Embryonic facial prominence (tissue), 1 donor: Measurements from ENCODE around the gene GRIPAP1.

Experiments used
- DNase-seq: peaks from one replicate; pipeline ENCODE4 v3.0.0-alpha.2; 2016; ENCODE audit errors: extremely low spot score

GRIPAP1 gene, protein sequence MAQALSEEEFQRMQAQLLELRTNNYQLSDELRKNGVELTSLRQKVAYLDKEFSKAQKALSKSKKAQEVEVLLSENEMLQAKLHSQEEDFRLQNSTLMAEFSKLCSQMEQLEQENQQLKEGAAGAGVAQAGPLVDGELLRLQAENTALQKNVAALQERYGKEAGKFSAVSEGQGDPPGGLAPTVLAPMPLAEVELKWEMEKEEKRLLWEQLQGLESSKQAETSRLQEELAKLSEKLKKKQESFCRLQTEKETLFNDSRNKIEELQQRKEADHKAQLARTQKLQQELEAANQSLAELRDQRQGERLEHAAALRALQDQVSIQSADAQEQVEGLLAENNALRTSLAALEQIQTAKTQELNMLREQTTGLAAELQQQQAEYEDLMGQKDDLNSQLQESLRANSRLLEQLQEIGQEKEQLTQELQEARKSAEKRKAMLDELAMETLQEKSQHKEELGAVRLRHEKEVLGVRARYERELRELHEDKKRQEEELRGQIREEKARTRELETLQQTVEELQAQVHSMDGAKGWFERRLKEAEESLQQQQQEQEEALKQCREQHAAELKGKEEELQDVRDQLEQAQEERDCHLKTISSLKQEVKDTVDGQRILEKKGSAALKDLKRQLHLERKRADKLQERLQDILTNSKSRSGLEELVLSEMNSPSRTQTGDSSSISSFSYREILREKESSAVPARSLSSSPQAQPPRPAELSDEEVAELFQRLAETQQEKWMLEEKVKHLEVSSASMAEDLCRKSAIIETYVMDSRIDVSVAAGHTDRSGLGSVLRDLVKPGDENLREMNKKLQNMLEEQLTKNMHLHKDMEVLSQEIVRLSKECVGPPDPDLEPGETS

DNA sequence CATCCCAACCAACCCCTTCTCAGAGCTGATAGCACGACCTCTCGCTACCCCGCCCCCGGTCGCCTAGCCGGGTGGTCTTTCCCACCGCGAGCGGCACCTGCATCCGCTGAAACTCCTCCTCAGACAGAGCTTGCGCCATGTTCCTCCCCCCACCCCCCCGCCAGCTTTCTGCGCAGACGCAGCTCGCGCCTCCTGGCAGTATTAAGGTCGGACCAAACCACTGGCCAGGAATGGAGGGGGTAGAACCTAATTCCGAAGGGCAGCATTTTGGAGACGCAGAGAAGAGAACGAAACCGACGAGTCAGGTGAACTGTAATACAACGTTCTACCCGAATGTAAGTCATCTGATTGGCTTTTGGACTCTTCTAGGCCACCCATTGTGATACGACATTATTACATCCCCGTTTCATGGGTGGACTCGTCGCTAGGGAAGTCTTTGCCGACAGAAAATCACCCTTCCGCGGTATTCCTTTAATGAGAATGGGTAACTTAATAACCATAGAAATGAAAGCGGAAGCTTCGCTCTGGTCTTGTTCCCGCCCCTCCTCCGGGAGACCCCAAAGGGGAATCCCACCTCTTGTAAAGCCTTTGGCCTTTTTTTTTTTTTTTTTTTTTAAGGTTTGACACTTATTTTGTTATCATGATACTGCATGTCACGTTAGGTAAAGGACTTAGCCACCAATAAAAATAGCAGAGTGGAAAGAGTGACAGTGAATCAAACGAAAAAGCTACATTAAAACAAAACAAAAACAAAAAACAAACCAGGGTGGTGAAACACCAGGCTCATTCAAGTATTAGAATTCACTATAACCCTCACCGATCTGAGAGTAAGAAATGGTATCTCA, at the start of gene GRIPAP1:
TSS of gene GRIPAP1 (minus strand) at position 174 of the 845 bp plus-strand sequence. CDS start at position 139, 35 bp downstream.
- peak; percentile 59 for DNase-seq

DNA sequence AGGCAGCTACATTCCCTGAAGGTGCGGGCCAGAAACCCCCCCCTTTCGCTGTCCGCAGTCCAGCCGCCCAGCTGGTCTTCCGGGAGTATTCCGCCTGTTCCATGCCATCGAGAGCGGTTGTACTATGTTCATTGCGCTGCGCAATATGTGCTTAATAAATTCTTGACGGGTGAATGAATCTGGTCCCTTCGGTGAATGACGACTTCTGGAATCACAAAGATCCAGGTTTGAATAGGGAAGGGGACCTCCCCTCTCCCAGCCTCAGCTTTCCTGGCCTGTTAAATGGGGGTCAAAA, 41.9 kb upstream of the GRIPAP1 start:
- no peak for DNase-seq

DNA sequence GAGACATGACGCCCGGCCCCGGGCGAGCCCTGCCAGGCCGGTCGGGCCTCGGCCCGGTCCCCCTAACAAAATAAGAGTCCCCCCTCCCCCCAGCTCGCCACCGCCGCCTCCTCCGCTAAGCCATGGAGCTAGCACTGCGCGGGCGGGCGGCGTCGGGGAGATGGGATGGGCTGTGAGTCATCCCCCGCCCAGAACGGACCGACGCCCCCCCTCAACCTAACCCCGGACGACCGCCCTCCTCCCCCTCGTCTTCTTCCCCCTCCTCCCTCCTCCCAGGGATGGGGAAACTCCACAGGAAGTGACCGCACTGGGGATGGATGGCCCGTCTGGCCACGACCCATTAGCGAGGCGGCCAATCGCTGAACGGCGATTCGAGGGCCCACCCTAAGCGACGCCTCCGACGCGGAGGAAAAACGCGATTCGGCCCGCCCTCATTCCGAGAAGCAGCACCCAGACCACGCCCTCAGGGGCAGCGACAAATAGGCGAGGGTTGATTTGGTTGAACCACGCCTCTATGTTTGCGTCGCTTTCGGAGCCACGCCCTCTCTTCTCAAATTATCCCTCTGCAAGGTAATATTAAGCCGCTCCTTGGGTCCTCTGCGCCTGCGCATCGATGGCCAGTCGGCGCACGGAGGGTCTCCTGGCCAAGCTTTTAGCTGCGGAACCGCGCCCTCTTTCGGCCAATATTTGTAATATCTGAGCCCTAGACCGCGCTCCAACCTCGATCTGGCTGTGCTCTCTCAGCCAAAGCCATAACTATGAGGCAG, 41.3 kb upstream of the GRIPAP1 start, which contains the start of gene TFE3:
TSS of gene TFE3 (minus strand) at position 138 of the 767 bp plus-strand sequence. CDS start at position 7, 131 bp downstream.
- peak; percentile 95 for DNase-seq

DNA sequence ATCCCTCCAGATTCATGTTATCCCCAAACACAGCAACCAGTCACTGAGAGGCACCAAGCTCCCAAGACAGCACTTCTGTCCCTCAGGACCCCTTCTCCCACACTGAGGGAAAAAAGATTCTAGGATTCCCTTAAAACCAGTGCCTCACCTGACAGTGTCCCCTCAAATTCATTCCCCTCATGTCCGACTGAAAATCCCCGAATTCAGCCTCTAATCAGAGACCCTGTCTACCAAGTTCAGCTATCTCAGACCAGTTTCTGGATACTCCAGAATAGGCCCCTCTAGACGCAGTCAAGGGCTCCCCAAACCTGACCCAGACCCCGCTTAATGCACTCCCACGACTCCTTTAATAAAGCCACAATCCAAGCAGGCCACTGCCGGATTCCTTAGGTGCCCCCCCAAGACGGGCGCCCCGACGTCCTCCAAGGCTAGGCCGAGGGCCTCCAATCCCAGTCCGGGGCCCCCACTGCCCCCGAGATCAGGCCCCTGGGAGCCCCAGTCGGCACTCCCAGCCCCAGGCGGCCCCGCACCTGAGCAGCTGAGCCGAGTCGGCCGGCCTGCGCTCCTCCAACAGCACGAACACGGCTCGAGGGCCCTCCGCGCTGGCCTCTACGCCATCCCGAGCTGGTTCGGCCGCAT, 40.6 kb upstream of the GRIPAP1 start:
- DNase-seq, result no peak

DNA sequence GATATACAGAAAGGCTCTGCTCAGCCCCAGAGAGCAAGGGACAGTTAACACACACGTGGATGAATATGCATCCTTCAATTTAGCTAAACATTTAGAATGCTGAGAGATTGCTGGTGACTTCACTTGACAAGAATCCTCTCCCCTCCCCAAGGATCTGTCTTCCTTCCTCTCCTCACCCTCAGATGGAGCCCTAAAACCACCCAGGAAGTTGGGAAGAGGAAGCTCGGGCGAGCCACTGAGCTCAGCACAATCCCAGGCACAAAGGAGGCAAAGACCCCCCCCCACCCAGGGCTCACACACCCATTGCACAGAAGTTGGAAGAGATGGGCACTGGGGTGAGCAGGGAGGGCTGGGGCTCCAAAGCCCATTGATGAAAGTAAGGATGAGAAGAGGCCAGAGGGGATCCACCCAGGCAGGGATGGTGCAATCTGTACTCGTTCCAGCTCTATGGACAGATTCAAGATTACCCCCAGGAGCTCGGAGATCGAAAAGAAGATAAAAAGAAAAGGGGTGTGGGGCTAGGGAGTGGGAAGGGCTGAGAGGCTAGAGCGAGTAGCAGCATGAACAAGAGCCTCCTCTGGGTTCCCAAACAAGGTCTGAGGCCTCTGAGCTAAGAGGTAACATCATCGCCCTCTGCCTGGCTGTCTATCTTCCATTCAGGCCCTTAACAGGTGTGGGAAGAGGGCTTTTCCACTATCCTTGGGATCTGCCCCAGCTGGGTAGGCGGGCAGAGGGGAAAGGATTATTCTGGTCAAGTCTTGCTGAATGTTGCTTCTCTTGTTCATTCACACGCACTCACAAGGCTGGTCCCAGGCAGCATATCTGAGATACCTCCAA, 39.9 kb upstream of the GRIPAP1 start:
- no peak for DNase-seq

DNA sequence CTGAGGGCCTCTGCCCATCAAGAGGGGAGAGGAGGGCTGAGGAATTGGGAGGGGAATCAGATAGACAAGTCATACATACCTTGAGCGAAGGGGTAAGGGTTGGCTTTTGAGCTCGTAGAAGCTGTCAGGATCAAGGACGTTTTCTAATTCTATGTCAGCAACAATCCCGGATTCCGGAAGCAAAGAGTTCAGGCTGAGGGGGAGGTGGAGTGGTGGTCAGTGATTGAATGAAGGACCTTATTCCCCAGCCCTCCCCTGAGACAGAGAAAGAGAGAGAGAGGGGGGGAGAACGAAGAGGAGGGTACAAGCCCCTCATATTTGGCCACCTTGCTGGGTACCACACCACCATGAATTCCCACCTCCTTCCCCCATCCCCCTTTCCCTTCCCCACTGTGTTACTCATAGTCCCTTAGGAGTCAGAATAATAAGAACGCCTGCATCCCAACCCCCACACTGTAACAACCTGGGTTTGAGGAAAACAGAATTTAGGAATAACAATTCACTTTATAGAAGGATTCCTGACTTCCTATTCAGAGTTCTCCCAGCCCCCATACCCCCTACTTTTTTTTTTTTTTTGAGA, 38.4 kb upstream of the GRIPAP1 start:
- DNase-seq, result no peak

DNA sequence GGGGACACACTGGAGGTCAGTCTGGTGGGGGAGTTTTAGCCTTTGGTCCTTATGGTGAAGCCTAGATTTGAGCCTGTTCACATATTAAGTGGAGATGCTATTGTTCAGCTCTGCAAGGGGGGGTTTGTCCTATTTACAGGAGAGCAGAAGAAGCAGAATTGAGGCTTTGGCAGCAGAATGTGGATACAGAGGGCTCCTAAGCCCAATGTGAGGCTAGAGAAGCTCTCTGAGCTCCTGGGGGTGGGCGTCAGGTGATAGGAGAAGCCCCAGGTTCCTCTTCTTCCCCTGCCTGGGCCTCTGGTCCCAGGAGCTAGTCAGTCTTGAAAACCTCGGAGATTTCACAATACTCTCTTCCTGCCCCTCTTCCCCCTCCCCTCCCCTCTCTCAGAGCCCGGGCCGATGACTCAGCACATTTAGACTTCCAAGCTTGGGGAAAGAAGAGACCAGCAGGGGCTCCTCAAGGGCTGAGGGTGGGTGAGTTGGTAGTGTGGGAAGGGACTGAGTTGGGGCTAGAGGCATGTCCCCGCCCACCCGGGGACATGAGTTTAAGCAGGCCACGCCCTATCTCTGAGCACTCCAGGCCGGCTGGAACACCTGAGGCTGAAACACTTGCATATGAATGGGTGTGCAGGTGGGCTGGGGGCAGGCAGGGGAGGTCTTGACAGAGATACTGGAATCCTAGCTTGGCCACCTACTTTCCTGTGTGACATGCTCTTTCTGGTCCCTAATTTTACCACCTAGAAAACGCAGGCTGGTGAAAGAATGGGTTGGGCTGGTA, 37.7 kb upstream of the GRIPAP1 start:
- peak; percentile 45 for DNase-seq

DNA sequence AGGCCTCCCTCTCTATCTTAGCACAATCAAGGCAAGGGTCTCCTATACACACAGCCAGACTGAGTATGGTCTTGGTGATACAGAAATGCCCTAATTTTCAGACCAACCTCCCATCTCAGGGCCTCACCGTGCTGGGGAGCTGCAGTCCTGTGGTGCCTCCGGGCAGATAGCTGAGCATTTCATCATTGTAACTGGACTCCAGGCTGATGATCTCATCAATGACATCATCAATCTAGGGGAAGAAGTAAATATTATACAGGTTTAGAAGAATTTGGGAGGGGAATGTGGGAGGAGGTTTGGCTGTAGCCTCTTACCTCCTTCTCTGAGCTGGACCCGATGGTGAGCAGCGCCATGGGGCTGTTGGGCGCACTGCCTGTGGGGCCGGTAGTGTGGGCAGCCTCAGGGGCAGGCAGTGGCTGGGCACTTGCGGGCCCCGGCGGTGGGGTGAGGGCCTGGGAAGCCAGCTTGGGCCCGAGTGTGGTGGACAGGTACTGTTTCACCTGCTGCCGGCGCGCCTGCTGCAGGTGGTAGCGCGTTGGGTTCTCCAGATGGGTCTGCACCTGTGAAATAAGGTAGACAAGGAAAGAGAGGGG, 35.9 kb upstream of the GRIPAP1 start:
- DNase-seq, result no peak

DNA sequence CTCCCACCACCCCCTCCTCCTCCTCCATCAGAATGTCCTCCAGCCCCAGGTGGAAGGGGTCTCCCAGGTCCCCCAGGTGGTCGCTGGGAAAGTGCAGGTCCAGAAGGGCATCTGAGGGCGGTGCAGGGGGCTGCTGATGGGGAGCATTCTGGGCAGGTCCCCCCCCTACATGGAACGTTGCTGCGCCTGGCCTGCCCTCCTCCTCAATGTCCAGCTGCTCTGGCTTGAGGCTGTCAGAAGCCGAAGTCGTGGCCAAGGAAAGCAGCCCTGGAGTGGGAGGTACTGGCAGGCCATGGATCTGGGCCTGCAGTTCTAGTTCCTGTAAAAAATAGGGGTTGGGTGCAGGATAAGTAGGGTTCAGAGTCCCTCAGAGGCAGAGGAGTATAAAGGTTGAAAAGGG, 28.2 kb upstream of the GRIPAP1 start:
- DNase-seq, result no peak

DNA sequence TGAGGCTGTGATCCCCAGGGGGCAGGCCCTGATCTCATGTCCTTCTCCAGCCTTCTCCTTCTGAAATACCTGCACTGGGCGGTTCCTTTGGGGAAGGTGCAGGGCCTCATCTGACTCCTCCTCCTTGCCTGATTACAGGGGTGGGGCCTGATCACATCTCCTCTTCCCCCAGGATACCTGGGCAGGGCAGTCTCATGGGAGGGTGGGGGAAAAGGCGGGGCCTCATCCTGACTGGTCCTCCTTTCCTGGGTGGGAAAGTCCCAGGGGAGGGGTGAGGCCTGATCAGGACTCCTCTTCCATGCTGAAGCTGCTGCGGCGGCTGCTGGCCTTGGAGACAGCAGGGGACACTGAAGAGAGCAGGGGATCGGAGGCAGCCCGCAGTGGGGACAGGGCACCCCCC, 27.8 kb upstream of the GRIPAP1 start:
- no peak for DNase-seq

DNA sequence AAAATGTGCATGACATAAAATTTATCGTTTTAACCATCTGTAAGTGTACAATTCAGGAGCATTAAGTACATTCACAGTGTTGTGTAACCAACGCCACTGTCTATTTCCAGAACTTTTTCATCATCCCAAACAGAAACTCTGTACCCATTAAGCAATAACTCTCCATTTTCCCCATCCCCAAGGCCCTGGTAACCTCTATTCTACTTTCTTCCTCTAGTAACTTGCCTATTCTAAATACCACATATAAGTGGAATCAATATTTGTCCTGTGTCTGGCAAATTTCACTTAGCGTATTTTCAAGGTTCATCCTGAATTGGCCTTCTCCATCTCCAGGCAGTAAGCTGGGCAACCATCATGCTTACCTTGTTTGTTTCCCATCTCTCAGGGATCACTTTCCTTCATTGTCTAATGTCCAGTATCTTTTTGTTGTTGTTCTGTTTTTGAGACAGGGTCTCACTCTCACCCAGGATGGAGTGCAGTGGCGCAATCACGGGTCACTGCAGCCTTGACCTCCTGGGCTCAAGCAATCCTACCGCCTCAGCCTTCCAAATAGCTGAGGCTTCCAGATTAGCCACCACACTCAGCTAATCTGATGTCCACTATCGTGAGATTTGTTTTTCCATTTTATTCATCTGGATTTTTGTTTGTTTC, 17.7 kb upstream of the GRIPAP1 start:
- DNase-seq, result no peak

DNA sequence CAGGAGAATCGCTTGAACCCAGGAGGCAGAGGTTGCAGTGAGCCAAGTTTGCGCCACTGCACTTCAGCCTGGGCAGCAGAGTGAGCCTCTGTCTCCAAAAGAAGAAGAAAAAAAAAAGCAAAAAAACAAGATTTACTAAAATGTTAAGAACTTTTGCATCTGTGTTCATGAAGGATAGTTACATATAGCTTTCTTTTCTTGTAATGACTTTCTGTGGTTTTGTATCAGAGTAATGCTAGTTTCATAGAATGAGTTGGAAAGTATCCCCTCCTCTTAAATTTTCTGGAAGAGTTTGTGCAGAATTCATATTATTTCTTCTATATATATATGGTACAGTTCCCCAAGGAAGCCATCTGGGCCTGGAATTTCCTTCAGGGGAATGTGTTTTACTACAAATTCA, 17.0 kb upstream of the GRIPAP1 start:
- no peak for DNase-seq

DNA sequence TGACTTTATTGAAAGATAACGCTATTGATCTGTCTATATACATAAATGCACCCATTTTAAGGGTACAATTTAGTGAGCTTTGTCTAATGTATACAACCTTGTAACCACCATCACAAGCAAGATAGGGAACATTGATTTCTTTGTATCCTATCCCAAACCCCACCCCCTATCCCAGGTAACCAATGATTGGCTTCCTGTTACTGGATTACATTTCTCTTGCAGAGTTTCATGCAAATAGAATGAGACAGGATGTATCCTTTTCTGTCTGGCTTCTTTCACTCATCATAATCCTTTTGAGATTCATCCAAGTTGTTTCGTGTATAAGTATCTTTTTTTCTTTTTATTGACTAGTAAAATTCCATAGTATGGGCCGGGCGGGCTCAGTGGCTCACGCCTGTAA, 1.6 kb upstream of the GRIPAP1 start:
- no peak for DNase-seq

DNA sequence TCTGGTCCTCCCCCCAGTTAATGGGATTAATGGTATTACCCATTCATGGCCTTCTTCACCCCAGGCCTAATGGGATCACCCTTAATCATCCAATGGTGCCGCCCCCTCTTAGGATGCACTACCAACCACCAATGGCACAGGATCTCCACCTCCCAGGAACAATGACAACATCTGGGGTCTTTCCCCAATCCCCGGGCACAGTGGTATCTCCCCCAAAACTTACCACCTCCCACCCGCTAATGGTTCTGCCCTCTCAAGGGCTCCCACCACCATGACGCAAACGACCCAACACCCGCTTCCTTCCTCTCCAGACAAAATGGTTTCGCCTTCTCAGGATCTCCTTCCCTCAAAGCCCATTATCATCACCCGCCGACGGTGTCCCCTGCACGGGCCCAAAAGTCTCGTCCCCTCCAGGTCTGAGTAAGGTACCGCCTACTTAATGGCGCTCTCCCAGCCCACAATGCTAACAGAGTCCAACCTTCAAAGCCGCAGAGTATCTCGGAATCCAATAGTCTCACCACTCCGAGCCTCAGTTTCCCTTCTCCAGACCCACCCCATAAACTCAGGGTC, 458 bp downstream of the GRIPAP1 start:
- DNase-seq, result peak; percentile 6

DNA sequence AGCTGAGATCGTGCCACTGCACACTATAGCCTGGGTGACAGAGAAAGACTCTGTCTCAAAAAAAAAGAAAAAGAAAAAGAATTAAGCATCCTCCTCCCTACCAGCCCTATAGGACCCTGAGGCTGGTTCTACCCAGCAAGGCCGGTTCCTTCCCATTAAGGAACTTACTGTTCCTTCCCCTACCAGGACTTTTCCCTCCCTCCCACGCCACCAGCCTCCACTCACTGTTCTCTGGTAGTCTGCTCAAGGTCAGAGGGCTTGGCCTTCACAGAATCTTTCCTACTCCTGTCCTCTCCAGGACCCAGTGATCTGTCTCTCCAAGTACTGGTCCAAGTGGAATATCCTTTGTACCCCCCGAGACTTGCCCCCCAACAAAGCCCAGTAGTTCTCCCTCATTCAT, 1.4 kb downstream of the GRIPAP1 start:
- DNase-seq, result no peak

DNA sequence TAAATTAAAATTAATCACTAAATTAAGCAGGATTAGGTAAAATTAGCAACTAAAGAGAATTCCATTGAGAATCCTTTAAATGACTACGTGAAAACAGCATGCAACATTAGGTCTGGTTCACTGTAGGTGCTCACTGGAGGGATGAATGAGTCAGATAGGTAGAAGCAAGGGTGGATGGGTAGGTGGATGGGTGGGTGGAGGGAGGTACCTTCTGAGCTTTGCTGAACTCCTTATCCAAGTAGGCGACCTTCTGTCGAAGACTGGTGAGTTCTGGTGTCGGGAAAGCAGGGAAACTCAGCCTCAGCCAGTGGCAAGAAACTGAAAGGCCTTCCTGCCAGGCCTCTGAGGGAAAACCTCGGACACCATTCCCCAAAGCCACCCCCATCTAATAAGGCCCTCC, 3.0 kb downstream of the GRIPAP1 start:
- DNase-seq, result no peak

DNA sequence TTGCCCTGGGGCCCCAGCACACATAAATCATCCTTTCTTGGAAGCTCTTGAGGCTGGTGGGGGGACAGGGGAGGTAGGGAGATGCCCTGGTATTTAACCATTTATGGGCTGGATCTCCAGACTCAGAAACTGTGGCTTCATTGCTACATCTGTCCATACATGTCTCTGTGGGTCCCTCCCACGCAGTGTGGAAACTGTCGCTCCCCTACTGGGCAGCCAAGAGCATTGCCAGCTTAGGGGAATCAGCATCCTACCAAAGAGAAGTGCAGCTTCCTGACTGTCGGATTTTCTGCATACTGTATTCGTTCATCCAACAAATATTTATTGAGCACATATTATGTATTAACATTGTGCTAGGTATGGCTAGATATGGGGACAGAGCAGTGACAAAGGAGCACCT, 3.7 kb downstream of the GRIPAP1 start:
- DNase-seq, result no peak

DNA sequence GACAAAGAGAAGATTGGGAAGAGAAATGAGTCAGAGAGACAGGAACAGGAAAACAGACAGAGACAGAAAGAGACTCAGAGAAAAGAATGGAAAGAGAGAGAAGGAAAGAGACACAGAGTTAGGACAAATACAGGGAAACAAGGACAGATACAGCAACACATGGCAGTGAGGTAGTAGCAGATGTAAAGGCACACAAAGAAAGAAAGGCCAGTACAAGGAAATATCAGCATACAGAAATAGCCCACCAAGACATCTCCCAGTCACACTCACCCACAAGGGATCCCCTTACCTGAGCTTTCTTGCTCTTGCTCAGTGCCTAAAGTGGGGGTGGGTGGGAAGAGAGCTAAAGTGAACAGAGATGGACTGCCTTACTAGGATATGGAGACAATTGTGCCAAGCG, 4.2 kb downstream of the GRIPAP1 start:
- DNase-seq, result no peak
